GM21576 (cell line): ENCODE data around the gene MZT1.

Source experiments
- ATAC-seq: cut with Tn5 transposase; IDR thresholded peaks from one replicate; pipeline ENCODE4 v1.9.1; 2021; ENCODE audit warnings: mild to moderate bottlenecking, moderate library complexity; ENCODE audit not compliant: unreplicated experiment

Gene MZT1

DNA sequence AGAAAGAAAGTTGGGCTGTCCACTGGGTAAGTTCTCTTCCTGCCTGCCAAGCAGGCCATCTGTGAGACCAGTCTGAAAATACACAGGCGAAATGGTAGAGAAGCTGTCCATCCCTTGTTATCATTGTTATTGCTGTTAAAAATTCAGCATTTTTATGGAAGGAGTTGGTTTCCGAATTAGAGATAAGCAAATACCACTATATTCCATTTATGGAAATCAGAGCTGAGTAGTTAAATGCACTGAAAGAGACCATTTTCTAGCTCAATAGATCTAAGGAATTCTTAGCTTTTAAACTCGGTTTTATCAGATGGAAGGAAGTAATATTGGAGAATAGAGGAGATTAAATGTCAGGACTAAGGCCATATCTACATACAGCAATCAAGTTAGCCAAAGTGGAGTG lies 40.7 kb downstream of the MZT1 start:
- no peak for ATAC-seq

DNA sequence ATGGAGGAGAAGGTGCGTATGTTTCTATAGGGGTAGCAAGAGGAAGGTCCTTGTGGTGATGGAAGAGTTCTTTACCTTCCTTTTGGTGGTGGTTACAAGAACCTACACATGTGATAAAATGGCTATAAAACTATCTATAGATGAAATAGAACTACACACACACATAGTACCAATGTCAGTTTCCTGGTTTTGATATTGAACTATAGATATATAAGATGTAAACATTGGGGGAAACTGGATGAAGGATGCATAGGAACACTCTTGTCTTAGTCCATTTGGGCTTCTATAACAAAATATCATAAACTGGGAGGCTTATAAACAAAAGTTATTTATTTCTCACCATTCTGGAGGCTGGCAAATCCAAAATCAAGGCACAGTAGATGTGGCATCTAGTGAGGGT lies 47.1 kb downstream of the MZT1 start:
- ATAC-seq = no peak

DNA sequence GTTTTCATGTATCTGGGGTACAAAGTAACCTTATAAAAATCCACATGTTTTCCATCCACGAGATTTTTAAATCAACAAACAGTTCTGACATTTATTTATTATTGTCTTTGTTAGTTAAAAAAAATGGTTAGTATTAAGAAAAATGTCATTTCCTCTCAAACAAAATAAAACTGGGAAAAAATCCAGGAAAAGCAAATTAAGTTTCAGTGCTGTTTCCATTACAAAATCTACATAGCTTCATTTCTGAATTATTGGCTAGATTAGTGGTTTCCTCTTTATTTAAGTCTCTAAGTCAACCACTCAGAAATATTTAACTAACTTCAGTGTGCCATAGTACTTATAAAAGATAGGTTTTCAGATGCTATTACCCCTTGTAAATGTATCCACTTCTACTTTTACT lies 49.1 kb downstream of the MZT1 start:
- no peak for ATAC-seq

GRCh38 chr13:72677431-72677830 lies 50.0 kb downstream of the MZT1 start:
- ATAC-seq = no peak

DNA sequence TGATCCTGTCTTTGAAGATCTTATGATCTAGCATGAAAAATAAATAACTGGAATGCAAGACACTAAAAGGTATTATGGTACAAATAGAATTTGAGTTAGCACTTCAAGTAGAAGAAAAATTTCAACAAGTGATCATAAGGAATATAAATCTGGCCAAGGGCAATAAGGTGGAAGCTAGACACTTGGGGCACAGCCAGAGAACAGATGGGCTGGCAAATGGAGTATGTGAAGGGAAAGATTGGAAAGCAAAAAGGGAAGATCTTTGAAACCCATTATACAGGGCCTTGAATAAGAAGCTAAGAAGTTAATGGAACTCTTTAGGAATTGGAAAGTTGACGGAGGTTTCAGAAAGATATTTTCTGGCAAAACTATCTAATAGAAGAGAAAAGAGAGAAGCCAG lies 61.0 kb downstream of the MZT1 start:
- no peak for ATAC-seq

DNA sequence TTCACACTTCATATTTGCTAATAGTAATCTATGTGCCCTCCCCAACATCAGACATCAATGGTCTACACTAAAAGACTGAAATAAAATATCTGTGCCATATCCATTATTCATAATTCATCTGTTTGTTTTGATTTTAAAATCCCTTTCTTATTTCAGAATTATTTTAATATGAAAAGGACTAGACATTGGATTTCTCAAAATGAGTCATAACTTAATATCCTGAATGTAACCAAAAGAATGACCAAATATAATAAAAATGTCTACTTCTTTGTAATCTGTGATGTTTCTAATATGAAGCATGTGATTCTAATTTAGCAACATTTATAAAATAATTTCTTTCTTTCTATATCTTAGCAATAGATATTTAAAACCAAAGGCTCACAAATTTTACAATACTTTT lies 64.9 kb downstream of the MZT1 start:
- no peak for ATAC-seq
